ENCODE measurements around the gene PURA.
"Not testable (repeated sequence)": the region's sequence is repeated elsewhere in the genome, so short reads cannot be mapped to it uniquely, and the experiment has no call there.

Gene PURA

DNA sequence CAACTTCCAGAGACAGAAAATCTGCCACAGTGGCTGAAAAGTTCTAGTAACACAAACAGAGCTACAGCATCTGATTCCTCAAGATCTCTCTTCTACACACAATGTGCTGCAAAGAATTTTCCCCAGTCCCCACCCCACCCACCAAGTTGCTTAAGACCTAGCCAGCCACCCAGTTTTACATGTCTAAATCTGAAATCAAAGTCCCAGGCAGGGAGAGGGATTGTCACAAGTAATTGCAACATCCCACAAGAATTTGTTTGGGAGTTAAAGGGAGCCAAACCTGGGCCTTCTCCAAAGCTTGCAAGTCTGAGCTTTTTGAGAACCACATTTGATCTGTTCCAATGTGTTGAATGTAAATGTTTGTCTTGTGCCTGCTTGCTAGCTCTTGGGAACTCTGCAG lies 27.3 kb downstream of the PURA start:
- no peak for DNase-seq

DNA sequence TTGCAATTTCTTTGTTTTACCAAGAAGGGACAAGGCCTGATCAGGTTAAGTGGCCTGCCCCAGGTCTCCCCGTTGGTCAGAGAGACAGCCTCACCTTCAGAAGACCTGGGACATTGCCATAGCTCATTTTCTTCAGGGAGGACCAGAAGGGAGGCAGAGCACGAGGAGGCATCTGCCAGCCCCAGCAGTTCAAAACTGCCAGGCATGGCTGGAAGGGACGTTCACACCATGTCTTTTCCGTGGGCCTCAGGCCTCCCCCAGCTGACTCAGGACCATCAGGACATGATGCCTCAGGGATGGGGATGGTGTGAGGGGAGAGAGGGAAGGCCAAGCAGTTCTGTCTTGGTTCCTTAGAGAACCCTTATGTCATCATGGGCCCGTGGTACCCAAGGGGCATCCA lies 28.3 kb downstream of the PURA start:
- no peak for DNase-seq

DNA sequence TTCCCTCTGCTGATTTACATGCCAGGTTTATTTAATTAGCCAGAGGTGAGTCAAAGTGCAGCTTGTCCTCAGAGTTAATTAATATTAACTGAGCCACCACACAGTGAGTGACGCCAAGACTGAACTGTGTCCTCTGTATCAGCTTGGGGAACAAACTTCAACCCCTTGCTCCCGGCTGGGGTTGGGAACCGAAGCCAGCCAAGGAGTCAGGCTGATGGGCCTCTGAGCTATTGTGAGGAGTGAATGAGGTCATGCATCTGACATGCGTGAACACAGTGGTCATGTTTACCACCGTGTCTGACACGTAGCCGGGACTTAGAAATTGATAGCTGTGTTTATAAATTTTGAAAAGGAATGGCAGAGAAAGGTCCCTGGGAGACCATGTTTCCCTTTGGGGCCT lies 28.9 kb downstream of the PURA start:
- DNase-seq, result no peak

DNA sequence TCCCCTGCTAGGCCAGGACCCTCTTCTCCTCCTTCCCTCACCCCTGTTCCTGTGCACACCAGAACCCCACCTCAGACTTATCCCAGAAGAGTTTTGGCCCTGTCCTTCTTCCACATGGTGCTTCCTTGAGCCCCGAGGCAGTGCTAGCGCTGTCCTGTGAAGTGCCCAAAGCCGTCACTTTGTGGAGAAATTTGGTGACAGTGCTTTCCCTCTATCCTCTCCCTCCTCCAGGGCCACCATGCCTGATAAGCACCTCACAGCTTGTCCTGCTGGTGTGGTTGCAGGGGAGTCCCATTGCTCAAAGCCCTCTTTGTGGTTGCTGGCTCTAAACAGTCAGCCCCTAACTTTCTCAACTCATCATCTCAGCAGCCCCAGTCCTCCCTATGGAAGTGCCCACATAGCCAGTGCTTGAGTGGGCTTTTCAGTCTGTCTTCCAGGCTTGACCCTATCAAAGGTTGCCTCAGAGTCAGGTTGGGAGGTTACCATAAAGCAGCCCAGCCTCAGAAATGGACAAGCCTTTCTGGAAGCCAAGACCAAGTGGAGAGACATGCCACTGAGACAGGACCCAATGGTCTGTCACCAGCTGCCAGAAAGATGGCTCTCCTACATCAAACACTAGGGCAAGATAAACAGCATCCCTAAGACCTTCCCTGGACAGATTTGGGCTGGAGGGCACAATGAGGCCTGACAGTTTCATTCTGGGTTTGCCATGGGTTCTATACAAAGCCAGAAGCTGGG lies 29.8 kb downstream of the PURA start:
- no peak for DNase-seq

DNA sequence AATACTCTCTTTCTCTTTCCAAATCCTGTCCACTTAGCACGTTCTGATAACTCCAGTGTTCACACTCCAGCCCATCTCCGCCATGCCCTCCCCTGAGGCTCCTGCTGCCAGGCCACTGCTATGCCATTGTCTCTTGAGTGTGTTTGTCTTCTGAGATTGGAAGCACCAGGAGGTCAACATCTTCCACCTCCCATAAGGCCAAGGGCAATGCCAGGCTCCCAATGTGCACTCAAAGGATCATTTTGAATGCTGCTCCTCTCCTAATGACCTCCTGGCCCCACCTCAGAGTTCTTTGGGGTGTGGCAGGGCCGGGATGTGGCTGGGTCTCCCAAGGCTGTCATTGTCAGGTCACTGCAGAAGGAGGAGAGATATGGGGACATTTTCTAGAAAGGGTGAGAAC lies 31.3 kb downstream of the PURA start:
- no peak for DNase-seq

DNA sequence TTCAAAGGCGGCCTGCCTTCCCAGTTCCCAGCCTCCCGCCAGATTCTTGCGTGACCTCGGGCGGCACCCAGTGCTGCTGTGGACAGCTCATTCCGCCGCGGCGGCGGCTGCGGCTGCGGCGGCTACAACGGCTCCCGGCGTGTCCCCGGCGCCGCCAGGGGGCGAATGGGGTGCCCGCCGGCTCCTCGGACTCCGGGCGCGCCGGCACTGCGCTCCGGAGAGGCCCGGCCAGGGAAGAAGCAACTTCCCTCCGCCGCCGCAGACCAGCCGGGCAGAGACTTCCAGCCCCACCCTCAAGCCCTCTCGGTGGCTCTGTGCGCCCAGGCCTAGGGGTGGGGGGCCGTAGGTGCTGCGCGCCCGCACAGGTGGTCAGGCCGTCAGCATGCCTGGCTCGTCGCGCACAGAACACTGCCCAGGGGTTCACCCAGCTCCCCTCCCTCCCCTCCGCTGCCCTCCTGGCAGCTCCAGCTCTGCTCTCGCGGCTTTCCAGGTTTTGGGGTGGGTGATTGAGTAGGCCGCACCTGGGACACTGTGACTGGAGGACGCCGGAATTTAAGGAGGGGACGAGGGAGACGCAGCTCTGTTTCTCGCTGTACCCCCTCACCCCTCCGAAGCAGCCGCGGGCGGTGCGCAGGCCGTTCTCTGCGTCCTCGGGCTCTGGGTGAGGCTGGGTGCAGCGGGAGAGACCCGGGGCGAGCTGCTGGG lies 32.1 kb downstream of the PURA start:
- DNase-seq, result no peak

DNA sequence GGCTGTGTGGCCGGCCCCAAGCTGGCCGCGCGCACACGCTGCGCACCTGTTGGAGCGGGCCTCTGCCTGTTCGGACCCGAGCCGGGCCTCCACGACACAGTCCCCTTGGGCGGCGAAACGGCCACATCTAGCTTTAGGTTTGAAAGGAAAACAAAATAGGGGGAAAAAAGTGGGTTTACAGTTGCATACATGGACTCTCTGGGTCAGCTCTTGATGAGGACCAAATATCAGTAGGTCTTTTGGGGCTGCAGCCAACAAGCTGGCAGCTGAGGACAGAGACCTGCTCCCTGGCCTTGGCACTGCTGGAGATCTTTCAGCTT lies 32.6 kb downstream of the PURA start:
- DNase-seq, result no peak

DNA sequence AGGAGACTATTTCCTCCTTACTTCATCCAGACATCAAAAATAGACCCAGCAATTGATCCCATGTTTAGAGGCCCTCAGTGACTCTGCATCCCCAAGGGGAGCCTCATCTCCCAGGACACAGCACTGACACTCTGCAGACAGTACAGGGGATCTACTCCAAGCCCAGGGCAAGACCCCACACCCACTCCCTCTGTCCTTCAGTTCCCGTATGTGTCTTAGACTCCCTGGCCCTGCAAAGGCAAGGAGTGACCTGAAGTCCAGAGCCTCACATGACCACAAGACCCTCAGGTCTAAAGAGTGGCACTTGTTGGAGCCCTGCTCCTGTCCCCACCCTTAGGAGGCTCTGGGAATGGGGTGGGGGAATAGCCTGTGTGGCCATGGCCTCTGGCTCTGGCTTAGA lies 33.6 kb downstream of the PURA start:
- no peak for DNase-seq

DNA sequence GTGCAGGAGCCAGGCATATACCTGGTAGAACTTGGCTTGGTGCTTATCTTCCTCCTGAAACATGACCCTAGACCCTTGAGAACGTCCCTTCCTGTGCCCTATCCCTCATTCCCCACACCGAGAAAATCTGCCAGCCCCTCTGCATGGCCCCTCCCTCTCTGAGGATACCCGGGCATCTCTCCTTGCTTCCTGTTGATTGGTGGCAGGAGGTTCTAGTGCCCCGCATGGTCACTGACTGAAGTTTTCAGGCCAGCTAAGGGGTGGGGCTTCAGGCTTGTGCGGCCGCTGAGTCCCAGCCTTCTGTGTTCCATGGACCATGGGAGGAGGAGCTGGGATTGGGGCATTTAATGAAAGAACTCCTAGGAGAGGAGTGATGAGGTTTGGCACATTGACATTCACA lies 34.6 kb downstream of the PURA start:
- DNase-seq, result no peak

DNA sequence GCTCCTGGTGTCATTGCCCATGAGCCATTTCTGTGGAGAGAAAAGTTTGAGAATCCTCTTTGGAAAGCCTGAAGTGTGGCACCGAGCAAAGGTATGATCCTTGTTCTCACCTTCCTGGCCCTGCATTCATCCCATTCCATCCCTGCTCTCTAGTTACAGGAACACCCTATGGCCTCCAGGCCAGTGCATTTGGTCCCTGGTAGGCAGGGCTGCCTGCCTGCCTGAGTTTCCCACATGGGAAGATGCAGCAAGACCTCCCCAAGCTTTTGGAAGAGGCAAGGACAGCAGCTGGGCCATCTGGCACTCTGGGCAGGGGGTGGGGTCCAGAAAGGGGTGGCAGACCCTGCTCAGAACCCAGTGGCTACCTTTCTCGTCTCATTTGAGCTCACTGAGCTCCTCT lies 36.3 kb downstream of the PURA start:
- no peak for DNase-seq

DNA sequence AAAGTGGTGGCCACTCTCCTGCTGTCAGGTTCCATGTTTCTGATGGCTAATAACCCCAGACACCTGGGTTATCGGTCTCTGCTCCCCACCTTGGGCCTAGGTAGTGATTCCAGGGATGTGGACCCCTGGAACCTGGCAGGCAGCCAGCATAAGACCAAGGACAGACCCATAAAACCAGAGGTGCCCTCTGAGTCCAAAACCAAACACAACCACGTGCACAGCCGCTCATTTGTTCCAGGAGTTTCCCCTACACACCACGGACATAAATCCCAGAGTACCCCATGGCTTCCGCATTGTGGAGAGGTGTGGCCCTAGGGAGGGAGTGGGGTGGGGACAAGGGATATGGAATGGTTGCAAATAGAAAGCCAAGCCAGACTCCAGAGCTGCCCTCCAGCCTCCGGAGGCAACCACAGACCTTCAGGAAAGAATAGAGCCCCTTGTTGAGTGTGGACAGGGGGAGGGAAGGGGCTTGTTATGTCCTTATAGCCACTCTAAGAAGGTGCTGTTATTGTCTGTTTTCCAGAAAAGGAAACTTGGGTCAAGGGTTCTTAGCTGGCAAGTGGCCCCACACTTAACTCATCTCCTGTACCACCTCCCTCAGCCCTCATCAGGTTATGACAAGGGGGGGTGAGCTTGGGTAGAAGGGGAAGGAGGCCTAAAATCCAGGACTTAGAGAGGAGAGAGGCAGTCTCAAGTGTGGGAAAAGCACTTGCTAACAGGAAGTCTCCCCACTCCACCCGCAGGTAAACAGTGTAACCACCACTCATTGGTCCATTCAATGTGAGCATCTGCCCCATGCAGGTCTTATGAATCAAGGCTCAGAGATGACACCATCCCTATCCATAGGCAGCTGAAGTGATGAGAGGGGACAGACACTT lies 37.5 kb downstream of the PURA start:
- no peak for DNase-seq

DNA sequence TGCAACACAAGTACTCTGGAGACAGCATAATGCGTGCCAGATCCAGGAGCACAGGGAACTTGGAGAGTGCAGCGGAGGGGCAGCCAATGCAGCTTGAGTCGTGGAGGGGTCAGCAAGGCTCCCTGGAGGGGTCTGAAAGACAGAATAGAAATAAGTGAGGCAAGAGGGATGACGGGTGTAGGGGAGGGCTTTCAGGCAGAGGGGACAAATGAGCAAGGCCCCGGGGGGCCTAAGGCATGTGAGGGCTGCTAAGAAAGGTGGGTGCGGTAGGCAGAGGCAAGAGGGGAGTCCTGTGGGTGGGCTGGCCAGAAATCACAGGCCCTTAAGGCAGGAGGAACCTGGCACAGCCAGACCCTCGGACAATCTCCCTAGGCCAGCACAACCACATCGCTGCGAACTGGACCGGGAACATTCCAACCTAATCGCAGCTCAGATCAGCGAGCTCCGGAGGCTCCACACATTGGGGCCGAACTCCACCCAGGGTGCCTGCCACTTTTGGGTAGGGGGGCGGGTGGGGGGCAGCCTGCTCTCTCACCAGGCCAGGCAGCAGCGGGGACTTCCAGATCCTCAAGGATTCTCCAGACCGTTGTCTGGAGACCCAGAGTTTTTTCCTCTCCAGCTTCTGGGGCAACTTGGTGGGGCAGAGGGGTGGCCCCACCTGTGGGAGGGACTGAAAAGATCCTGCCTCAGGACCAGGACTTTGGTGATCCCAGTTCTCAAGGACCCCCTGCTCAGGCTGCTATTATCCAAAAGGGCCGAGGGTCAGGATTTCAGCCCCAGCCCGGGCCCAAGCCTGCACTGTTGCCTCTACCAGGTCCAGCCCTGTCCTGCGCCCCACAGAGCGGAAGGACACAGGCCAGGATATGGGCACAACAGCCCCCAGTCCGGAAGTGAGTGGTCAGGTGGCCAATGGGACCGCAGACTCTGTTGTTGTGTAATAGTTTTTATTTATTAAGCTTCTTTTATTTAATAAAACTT lies 38.4 kb downstream of the PURA start:
- DNase-seq, result no peak

DNA sequence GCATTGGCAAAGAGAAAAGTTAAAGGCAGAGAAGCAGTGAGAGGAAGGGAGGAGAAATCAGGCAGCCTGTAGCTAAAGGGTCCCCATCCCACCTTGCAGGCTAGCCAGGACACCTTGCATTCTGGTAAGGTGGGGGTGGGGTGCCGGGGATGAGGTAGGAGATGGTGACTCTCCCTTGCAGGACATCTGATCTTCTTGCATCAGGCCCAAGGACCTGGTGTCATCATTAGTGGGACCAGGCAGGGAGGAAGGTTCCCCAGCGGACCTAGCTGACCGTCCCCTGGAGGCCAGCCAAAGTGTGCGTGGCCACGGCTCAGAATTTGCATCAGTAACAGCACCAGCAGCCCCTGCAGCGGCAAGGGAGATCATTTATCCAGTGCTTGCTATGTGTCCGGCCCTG lies 39.3 kb downstream of the PURA start:
- DNase-seq, result no peak

DNA sequence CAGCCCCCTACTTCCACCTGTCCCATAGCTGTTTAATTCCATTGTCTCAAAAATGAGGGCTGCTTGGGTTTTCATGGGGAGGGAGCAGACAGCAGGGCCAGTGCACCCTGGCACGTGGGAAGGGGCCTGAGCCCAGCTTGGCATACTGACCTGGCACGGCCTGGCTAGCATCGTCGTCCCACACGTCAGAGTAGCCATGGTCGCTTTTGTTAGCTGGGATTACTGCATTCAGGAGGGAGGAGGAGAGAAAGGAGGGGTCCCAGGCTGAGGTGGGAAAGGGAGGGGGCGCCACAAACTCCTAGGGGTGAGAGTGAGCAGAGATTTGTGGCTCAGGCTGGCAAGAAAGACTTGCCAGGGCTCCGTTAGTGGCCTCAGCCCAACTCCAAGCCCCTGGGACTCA lies 40.0 kb downstream of the PURA start:
- no peak for DNase-seq

DNA sequence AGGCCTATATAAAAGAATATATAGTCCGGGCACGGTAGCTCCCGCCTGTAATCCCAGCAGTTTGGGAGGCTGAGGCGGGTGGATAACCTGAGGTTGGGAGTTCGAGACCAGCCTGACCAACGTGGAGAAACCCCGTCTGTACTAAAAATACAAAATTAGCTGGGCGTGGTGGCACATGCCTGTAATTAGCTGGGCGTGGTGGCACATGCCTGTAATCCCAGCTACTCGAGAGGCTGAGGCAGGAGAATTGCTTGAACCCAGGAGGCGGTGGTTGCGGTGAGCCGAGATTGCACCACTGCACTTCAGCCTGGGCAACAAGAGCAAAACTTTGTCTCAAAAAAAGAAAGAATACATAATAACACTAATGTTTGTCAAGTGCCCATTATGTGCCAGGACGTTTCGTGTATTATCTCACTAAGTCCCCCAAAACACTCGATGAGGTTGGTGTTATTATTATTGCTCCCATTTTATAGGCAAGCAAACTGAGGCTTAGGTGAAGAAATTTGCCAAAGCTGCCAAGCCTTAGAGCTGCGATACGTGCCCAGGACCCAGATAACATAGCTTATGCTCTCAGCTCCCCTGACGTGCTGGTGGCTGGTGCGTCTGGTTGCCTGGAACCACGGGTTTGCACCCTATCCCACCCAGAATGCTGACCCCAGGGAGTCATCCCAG lies 40.9 kb downstream of the PURA start:
- not testable (repeated sequence) for DNase-seq

DNA sequence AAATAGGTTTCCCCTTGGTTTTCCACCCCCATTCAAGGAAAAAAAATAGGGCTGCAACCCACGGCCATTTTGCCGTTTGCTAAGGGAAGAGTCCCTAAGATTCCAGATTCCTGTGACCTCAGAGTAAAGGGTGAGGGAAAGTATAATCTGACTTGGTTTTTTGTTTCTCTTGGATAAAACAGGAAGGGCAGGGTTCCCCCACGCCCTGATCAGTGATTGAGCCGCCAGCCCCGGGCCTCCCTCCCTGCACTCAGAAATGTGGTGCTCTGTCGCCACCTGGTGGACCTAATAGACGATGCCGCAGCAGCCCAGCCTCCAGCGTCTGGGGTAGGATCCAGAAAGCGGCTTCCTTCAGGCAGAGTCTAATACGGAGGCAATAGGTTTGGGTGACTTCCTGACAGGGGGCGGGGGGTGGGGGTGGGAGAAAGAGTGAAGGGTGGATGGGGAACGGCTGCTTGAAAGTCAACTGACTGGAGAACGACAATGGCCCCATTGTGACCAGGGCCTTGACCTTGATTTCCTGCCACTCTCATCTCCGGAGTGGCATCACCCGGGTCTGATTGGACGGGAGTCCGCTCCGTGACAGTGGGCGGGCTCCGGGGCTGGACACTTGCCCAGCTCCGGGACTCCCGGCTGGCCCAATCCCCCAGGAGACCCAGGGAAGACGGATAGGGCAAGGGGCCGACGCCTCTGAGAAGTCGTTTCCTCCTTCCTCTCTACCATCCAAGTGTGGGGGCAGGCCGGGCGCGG lies 43.3 kb downstream of the PURA start:
- DNase-seq, result peak; percentile 71

DNA sequence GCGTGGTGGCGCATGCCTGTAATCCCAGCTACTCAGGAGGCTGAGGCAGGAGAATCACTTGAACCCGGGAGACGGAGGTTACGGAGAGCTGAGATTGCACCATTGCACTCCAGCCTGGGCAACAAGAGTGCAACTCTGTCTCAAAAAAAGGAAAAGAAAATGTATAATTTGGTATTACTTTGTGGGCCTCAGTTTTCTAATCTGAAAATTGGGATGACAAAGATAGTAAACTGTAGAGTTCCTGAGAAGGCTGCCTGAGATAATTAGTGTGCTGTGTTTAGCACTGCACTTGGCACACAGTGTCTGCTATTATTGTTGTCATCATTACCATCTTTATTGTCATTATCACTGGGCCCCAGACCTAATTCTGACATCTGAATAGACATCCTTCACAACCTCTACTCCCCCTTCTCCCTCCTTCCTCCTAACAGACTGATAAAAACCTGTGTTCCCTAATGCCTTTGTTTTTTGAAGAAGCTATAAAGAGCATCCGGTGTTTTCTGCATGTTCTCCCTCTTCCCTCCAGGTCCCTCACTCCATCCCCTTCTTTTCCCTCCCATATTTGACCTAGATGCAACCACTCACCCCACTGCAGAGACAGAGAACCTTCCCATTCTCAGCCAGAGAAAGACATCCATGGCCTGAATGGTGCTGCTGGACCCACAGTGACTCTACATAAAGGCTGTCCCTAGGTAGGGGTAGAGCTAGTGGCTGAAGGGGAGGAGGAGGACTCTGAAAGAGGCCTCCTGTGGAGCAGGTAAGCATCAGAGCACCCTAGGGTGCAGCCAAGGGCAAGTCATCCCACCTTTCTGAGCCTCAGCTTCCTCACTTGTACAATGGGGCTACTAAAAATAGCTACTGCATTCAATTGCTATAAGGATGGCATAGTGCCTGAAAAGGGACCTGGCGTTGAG lies 45.4 kb downstream of the PURA start:
- DNase-seq, result no peak

DNA sequence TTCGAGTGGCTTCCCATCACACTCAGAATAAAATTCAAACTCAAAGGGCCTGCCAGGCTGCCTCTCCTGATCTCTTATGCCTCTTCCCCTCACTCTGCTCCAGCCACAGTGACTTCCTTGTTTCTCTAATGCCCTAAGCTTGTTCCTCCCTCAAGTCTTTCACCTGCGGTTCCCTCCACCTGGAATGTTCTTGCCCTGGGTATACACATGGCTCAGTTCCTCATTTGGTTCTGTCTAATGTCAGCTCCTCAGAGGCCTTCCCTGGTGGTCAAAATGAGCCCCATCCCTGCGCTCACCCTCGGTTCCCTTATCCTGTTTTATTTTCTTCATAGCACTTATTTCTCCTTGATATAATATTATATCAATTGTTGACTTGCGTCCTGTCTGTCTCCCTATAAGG lies 48.4 kb downstream of the PURA start:
- DNase-seq, result no peak

DNA sequence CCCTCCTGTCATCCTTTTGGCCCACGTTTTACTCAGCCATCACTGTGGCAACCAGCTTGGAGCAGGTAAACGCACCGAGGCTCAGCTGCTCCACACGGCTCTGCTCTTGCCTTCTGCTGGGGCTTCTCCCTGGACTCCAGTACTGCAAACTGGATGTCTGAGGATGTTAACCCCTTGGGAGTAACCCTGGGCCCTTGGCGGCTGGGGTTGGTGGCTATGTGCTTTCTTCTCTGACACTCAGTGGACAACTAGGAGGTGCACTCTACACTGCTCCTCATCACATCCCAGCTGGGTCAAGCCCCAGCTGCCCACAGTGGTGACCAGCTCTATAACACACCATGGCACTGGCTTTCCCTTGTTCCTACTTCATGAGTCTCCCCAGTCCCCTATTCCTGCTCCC lies 48.9 kb downstream of the PURA start:
- no peak for DNase-seq
